GM10847 (cell line): ENCODE results near the gene GCNT3.

Experiments
- POLR2A ChIP-seq: IDR thresholded peaks from 2 replicates; pipeline ENCODE4 v1.6.1; 2011; ENCODE audit not compliant: insufficient read length; ENCODE audit errors: extremely low read depth

GCNT3 gene

GRCh38 chr15:59657635-59658125 is 46.1 kb downstream of the GCNT3 start:
- TF ChIP-seq POLR2A: no peak

GRCh38 chr15:59659366-59659765 is 47.8 kb downstream of the GCNT3 start:
- no peak for TF ChIP-seq POLR2A

- TF ChIP-seq POLR2A: no peak
These were observed 50.7 kb downstream of the GCNT3 start for GRCh38 chr15:59662260-59662659.

GRCh38 chr15:59668556-59668955 is 57.0 kb downstream of the GCNT3 start:
- no peak for TF ChIP-seq POLR2A
